Nephron (organoid): ENCODE data around the gene SYT13.

ENCODE experiments used
- H3K27ac Mint-ChIP-seq, 3 experiments: 2 replicates each; pipeline ENCODE4 v1.8.0; 2020; ENCODE audit warnings: mixed read lengths in 3 of 3, mild to moderate bottlenecking in 2 of 3, moderate library complexity in 1 of 3
- H3K27me3 Mint-ChIP-seq: 2 replicates; pipeline ENCODE4 v1.8.0; 2021; ENCODE audit warnings: low read depth, mild to moderate bottlenecking, moderate library complexity, mixed read lengths
- H3K36me3 Mint-ChIP-seq: 2 replicates; pipeline ENCODE4 v1.8.0; 2020; ENCODE audit warnings: low read depth, mixed read lengths
- H3K4me1 Mint-ChIP-seq: 2 replicates; pipeline ENCODE4 v1.8.0; 2020; ENCODE audit warnings: mixed read lengths
- H3K4me3 Mint-ChIP-seq, 3 experiments: 2 replicates each; pipeline ENCODE4 v1.8.0; 2020; ENCODE audit warnings: mild to moderate bottlenecking in 3 of 3, mixed read lengths in 3 of 3, moderate library complexity in 2 of 3
- H3K9me3 Mint-ChIP-seq: 2 replicates; pipeline ENCODE4 v1.8.0; 2020; ENCODE audit warnings: mixed read lengths
- CTCF ChIP-seq, 3 experiments: fragments of 200-600 bp; sonication (generic); IDR thresholded peaks; one replicate each; pipeline ENCODE4 v1.5.0; 2021; ENCODE audit warnings: antibody characterized with exemption in 3 of 3; ENCODE audit not compliant: unreplicated experiment in 3 of 3

Gene SYT13

GRCh38 chr11:45332276-45332934, 46.3 kb upstream of the SYT13 start:
- H3K36me3 Mint-ChIP-seq, result no peaks in the 10 kb centered on the region
- H3K27ac Mint-ChIP-seq, result peak overlapping the region; percentile 27 to 86 (median 80)
- H3K4me3 Mint-ChIP-seq, result peak overlapping the region in 2 of 3 experiments; percentile 11 to 40
- peaks cover 4% of the 10 kb centered on the region for H3K9me3 Mint-ChIP-seq
- H3K27me3 Mint-ChIP-seq, result peaks cover 16% of the 10 kb centered on the region
- TF ChIP-seq CTCF (IDR thresholded peaks at IDR 0.05; ENCODE audit: unreplicated experiment in 3 of 3), result peak; percentile 79 to 86 (median 80)
- peaks cover 21% of the 10 kb centered on the region for H3K4me1 Mint-ChIP-seq

- Mint-ChIP-seq H3K4me1 (peaks cover 21% of the 10 kb centered on the region), H3K27me3 (peaks cover 16% of the 10 kb centered on the region), H3K27ac (no peak overlapping the region), H3K9me3 (peaks cover 7% of the 10 kb centered on the region), H3K36me3 (no peaks in the 10 kb centered on the region), H3K4me3 (no peak overlapping the region)
- no peak for TF ChIP-seq CTCF (IDR thresholded peaks at IDR 0.05; ENCODE audit: unreplicated experiment in 3 of 3)
Measured at GRCh38 chr11:45331839-45332238, 45.7 kb upstream of the SYT13 start.

GRCh38 chr11:45328726-45329125, 42.6 kb upstream of the SYT13 start:
- Mint-ChIP-seq H3K27ac (no peak overlapping the region), H3K36me3 (no peaks in the 10 kb centered on the region), H3K27me3 (peaks cover 12% of the 10 kb centered on the region), H3K4me1 (peaks cover 20% of the 10 kb centered on the region), H3K9me3 (peaks cover 16% of the 10 kb centered on the region), H3K4me3 (no peak overlapping the region)
- no peak for TF ChIP-seq CTCF (IDR thresholded peaks at IDR 0.05; ENCODE audit: unreplicated experiment in 3 of 3)

- H3K27ac Mint-ChIP-seq, result no peak overlapping the region
- H3K4me1 Mint-ChIP-seq, result peaks cover 5% of the 10 kb centered on the region
- H3K27me3 Mint-ChIP-seq, result peaks cover 17% of the 10 kb centered on the region
- no peaks in the 10 kb centered on the region for H3K36me3 Mint-ChIP-seq
- H3K4me3 Mint-ChIP-seq, result no peak overlapping the region
- peaks cover 16% of the 10 kb centered on the region for H3K9me3 Mint-ChIP-seq
- no peak for TF ChIP-seq CTCF (IDR thresholded peaks at IDR 0.05; ENCODE audit: unreplicated experiment in 3 of 3)
Measured at GRCh38 chr11:45324459-45324858, 38.3 kb upstream of the SYT13 start.

GRCh38 chr11:45323601-45324249, 37.6 kb upstream of the SYT13 start:
- no peak for TF ChIP-seq CTCF (IDR thresholded peaks at IDR 0.05; ENCODE audit: unreplicated experiment in 3 of 3)
- H3K9me3 Mint-ChIP-seq, result peaks cover 13% of the 10 kb centered on the region
- no peak overlapping the region for H3K27ac Mint-ChIP-seq
- H3K27me3 Mint-ChIP-seq, result peaks cover 13% of the 10 kb centered on the region
- H3K4me3 Mint-ChIP-seq, result no peak overlapping the region
- no peaks in the 10 kb centered on the region for H3K36me3 Mint-ChIP-seq
- peaks cover 5% of the 10 kb centered on the region for H3K4me1 Mint-ChIP-seq
